Erythroblast (primary cell): Measurements from ENCODE around the gene HUS1.

Source experiments
- GATA1 ChIP-seq: IDR thresholded peaks from 2 replicates; pipeline ENCODE4 v1.6.1; 2011; ENCODE audit warnings: low read depth, mild to moderate bottlenecking, control low read depth, low read length, moderate library complexity
- POLR2A ChIP-seq: IDR thresholded peaks from 2 replicates; pipeline ENCODE4 v1.6.1; 2011; ENCODE audit warnings: mild to moderate bottlenecking, low read length

DNA sequence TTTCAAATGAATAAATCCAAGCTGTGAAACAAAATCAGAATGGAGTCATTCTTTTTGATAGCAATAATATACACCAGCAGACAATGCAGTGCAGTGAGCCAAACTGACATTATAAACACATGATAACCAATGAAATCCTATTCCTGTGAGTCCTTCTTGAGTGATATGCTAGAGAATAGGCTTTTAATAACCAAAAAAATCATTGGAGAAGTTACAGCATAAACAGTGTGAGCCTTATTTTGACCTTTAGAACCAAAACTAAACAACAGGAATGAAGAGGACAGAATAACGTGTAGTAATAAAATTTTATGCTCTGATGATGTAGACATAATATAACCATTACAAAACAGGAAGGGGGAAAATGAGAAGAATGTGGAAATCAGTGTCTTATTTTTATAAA is 8.7 kb downstream of the HUS1 start:
- no peak for TF ChIP-seq POLR2A
- no peak for TF ChIP-seq GATA1
